HepG2 (cell line): ENCODE measurements around the gene PGM2. TPM values are rescaled to one million over a fixed set of nuclear protein-coding genes. Genes with fewer than 3 reads are reported as not detected.

Experiments
- CEBPB ChIP-seq: IDR thresholded peaks from 2 replicates; pipeline ENCODE4 v1.6.1; 2011; ENCODE audit warnings: low read depth, low read length, improper control_type of control experiment, borderline replicate concordance
- ETV5 ChIP-seq: IDR thresholded peaks from 2 replicates; pipeline ENCODE4 v1.6.1; 2018; ENCODE audit warnings: missing biosample characterization, missing genetic modification reagents, inconsistent platforms, borderline replicate concordance
- GATAD2A ChIP-seq: IDR thresholded peaks from 2 replicates; pipeline ENCODE4 v1.6.1; 2016
- HNRNPUL1 ChIP-seq: fragments of 200-400 bp; formaldehyde crosslinking; IDR thresholded peaks from 2 replicates; pipeline ENCODE4 v1.6.1; 2017; ENCODE audit warnings: low read depth, mild to moderate bottlenecking, low read length, moderate library complexity
- HOXA9 ChIP-seq: sonication (generic); formaldehyde crosslinking; IDR thresholded peaks from 2 replicates; pipeline ENCODE4 v1.8.1; 2022; ENCODE audit warnings: missing genetic modification reagents, mild to moderate bottlenecking, moderate library complexity, borderline replicate concordance
- ISL2 ChIP-seq: sonication (generic); formaldehyde crosslinking; IDR thresholded peaks from 2 replicates; pipeline ENCODE4 v1.5.0; 2020; ENCODE audit warnings: missing genetic modification reagents
- MAFF ChIP-seq: IDR thresholded peaks from 2 replicates; pipeline ENCODE4 v1.6.1; 2011; ENCODE audit warnings: low read depth, low read length, improper control_type of control experiment
- MAFK ChIP-seq, 2 experiments: IDR thresholded peaks in 1 of 2; conservative IDR thresholded peaks in 1 of 2; 2 replicates each; pipeline ENCODE4 v1.6.1; 2011; ENCODE audit warnings: improper control_type of control experiment in 2 of 2, low read length in 2 of 2
- MIXL1 ChIP-seq: IDR thresholded peaks from 2 replicates; pipeline ENCODE4 v1.6.1; 2016
- NCOA1 ChIP-seq: sonication (generic); formaldehyde crosslinking; IDR thresholded peaks from 2 replicates; pipeline ENCODE4 v1.9.0; 2021; ENCODE audit warnings: missing genetic modification reagents
- RXRB ChIP-seq: IDR thresholded peaks from 2 replicates; pipeline ENCODE4 v1.6.1; 2016; ENCODE audit warnings: borderline replicate concordance, missing genetic modification reagents, missing compliant biosample characterization
- SOX6 ChIP-seq, 2 experiments: fragments of 450-650 bp in 1 of 2; sonication (generic) in 1 of 2; formaldehyde crosslinking in 1 of 2; IDR thresholded peaks; 2 replicates each; pipeline versions ENCODE4 v1.4.0 to v1.6.1; 2017 to 2020; ENCODE audit warnings: antibody characterized with exemption in 1 of 2, mild to moderate bottlenecking in 1 of 2, missing genetic modification reagents in 1 of 2
- SRY ChIP-seq: sonication (generic); formaldehyde crosslinking; IDR thresholded peaks from 2 replicates; pipeline ENCODE4 v1.8.0; 2022; ENCODE audit warnings: mild to moderate bottlenecking, missing genetic modification reagents
- STAG1 ChIP-seq: sonication (generic); formaldehyde crosslinking; IDR thresholded peaks from 2 replicates; pipeline ENCODE4 v1.4.0; 2020; ENCODE audit warnings: missing genetic modification reagents
- TEAD2 ChIP-seq: sonication (generic); formaldehyde crosslinking; IDR thresholded peaks from 2 replicates; pipeline ENCODE4 v1.9.0; 2021; ENCODE audit warnings: missing genetic modification reagents
- TEAD3 ChIP-seq: optimal IDR thresholded peaks from 2 replicates; pipeline ENCODE3; 2016; ENCODE audit warnings: borderline replicate concordance
- THAP11 ChIP-seq: IDR thresholded peaks from 2 replicates; pipeline ENCODE4 v1.6.1; 2016; ENCODE audit warnings: missing biosample characterization, missing genetic modification reagents
- ZBTB2 ChIP-seq: sonication (generic); formaldehyde crosslinking; IDR thresholded peaks from 2 replicates; pipeline ENCODE4 v1.8.0; 2022; ENCODE audit warnings: low read depth, missing genetic modification reagents
- ZIK1 ChIP-seq: sonication (generic); formaldehyde crosslinking; IDR thresholded peaks from 2 replicates; pipeline ENCODE4 v1.5.0; 2020; ENCODE audit warnings: mild to moderate bottlenecking, low read depth, missing genetic modification reagents, borderline replicate concordance
- ZNF318 ChIP-seq: sonication (generic); formaldehyde crosslinking; IDR thresholded peaks from 2 replicates; pipeline ENCODE4 v1.4.0; 2020; ENCODE audit warnings: mild to moderate bottlenecking, missing genetic modification reagents
- ZNF615 ChIP-seq: sonication (generic); formaldehyde crosslinking; IDR thresholded peaks from 2 replicates; pipeline ENCODE4 v1.5.0; 2020; ENCODE audit warnings: mild to moderate bottlenecking, missing genetic modification reagents, borderline replicate concordance
- ZNF780A ChIP-seq: sonication (generic); formaldehyde crosslinking; IDR thresholded peaks from 2 replicates; pipeline ENCODE4 v1.8.0; 2022; ENCODE audit warnings: mild to moderate bottlenecking, missing genetic modification reagents, moderate library complexity
- ZSCAN29 ChIP-seq: sonication (generic); formaldehyde crosslinking; conservative IDR thresholded peaks from 2 replicates; pipeline ENCODE4 v1.4.0; 2020; ENCODE audit warnings: mild to moderate bottlenecking, missing genetic modification reagents
- polyA plus RNA-seq, 8 experiments: library from polyadenylated mRNA; depleted of rRNA in 3 of 8; stranded (reverse) in 7 of 8; unstranded in 1 of 8; fragments of >200 nt; fragmentation: Illumina TruSeq in 4 of 8; extraction: Trizol in 4 of 8; gene quantifications; 2 replicates each; pipeline versions ENCODE4 v1.2.1 to v1.2.3, GENCODE V29; 2011 to 2016; ENCODE audit warnings: low read depth in 4 of 8, missing spikeins in 1 of 8, mixed read lengths in 1 of 8; ENCODE audit not compliant: insufficient read depth in 1 of 8
- total RNA-seq, 5 experiments: library from RNA; depleted of rRNA; stranded (reverse); fragments of >200 nt; fragmentation: Illumina TruSeq; extraction: Trizol; gene quantifications; 2 replicates each; pipeline ENCODE4 v1.2.3, GENCODE V29; 2016; ENCODE audit warnings: low read depth in 1 of 5

PGM2 gene
- total and polyA plus RNA-seq, 2 of the 13 experiments (the other 11 are each of a cell fraction or from before 2014, with no cell fraction given), result 14.6 to 36.9 TPM

GRCh38 chr4:37802068-37802666, 24.3 kb upstream of the PGM2 start (continued):
- TF ChIP-seq NCOA1 (no peak), MIXL1 (CRISPR knock-in tag) (peak; percentile 65; the same call in 1 of the 2 replicates), ZBTB2 (no peak), TEAD2 (CRISPR knock-in tag) (no peak), ISL2 (CRISPR knock-in tag) (no peak), TEAD3 (CRISPR knock-in tag) (peak; percentile 57), STAG1 (peak; percentile 92), ZNF780A (CRISPR knock-in tag) (no peak), CEBPB (no peak), ZNF318 (CRISPR knock-in tag) (no peak), MAFK (conservative IDR thresholded peaks at IDR 0.05 in 1 of 2, IDR thresholded peaks at IDR 0.05 in 1 of 2; ENCODE audit: low read length in 2 of 2) (peak; percentile 38 to 42; a peak in 2 of 4 replicates), HOXA9 (CRISPR knock-in tag) (no peak), HNRNPUL1 (no peak), SRY (no peak), ZIK1 (CRISPR knock-in tag) (no peak), SOX6 (IDR thresholded peaks at IDR 0.05) (no peak), SOX6 (CRISPR knock-in tag; IDR thresholded peaks at IDR 0.05) (0 out of 2 replicates have a peak, but pooled peaks have one; percentile 10), GATAD2A (CRISPR knock-in tag) (peak; percentile 30; the same call in 1 of the 2 replicates), RXRB (CRISPR knock-in tag) (peak; percentile 21; the same call in 1 of the 2 replicates), ZNF615 (CRISPR knock-in tag) (no peak), MAFF (peak; percentile 57), ETV5 (CRISPR knock-in tag) (peak; percentile 60; the same call in 1 of the 2 replicates), THAP11 (peak; percentile 38; the same call in 1 of the 2 replicates), ZSCAN29 (CRISPR knock-in tag) (no peak)
